Activated naive CD8-positive, alpha-beta T cell treated with anti-CD3 and anti-CD28 coated beads, Interleukin-2, amount 50 U/mL, for 16 hours (primary cell): ENCODE results near the gene KDM3A.

Source experiments
- DNase-seq: peaks from one replicate; pipeline ENCODE4 v3.0.0-alpha.2; 2020; ENCODE audit warnings: low read depth, low spot score

KDM3A gene, protein sequence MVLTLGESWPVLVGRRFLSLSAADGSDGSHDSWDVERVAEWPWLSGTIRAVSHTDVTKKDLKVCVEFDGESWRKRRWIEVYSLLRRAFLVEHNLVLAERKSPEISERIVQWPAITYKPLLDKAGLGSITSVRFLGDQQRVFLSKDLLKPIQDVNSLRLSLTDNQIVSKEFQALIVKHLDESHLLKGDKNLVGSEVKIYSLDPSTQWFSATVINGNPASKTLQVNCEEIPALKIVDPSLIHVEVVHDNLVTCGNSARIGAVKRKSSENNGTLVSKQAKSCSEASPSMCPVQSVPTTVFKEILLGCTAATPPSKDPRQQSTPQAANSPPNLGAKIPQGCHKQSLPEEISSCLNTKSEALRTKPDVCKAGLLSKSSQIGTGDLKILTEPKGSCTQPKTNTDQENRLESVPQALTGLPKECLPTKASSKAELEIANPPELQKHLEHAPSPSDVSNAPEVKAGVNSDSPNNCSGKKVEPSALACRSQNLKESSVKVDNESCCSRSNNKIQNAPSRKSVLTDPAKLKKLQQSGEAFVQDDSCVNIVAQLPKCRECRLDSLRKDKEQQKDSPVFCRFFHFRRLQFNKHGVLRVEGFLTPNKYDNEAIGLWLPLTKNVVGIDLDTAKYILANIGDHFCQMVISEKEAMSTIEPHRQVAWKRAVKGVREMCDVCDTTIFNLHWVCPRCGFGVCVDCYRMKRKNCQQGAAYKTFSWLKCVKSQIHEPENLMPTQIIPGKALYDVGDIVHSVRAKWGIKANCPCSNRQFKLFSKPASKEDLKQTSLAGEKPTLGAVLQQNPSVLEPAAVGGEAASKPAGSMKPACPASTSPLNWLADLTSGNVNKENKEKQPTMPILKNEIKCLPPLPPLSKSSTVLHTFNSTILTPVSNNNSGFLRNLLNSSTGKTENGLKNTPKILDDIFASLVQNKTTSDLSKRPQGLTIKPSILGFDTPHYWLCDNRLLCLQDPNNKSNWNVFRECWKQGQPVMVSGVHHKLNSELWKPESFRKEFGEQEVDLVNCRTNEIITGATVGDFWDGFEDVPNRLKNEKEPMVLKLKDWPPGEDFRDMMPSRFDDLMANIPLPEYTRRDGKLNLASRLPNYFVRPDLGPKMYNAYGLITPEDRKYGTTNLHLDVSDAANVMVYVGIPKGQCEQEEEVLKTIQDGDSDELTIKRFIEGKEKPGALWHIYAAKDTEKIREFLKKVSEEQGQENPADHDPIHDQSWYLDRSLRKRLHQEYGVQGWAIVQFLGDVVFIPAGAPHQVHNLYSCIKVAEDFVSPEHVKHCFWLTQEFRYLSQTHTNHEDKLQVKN (N-terminal part only)

DNA sequence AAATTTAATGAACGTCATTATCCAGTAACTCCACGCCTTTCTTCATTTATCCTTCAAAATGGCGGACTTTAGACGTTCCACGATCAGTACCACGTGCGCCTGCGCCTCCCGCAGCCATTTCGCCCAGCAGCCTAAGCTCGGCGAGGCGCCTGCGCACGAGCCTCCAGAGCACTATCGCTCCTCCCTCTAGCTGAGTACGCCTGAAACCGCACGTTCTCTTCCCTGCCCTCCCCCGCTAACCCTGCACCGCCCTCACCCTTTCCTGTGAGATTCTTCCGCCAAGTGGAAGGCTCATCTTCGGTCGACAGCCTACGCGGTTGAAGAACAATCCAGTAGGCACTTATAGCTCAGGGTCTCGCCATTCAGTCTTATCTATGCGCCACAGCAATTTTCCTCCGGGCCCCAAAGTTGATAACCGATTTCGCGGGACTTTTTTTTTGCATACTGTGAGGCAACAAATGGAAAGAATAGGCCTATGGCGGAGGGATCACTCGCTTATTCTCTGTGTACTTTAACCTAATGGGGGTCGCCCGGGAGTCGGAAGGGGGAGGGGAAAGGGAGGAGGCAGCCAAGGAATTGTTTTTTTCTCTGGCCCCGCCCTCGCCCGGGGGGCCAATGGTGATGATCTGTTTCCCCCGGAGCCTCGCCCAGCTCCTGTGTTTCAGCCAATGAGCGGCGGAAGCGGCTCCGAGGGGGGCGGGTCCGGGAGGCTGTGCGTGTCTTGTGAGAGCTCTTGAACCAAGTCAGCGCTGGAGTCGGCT lies at the start of gene KDM3A:
Gene KDM3A, plus strand, starts transcription at position 741 of the 761 bp plus-strand sequence. CDS start 677 bp downstream, outside the sequence.
- DNase-seq = peak; percentile 99

DNA sequence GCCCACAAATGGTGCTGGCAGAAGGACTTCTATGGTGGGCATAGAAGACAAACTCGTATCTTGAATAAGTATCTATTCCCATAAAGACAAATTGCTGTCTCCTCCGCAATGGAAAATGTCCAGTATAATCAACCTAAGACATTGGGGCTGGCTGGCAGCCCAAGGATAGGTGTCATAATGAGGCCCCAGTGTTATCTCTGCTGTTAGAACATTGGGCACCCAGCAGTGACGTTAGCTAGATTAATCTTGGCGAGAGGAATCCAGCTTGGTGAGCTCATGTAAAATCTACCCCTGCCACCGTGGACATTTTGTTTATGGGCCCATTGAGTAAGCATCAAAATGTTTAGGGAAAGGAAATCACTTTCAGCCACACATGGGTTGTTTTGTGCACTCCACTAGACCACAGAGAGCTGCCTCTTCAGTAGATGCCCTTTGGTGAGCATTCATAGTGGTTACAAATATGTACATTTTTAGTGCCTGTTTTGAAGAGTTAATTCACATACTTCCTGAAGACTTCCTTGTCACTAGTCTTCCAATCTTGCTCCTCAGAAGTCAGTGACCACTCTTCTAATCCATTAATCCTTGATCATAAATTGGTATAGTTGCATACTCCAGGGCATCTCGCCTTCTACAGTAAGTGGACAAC lies 48.2 kb upstream of the KDM3A start:
- no peak for DNase-seq

DNA sequence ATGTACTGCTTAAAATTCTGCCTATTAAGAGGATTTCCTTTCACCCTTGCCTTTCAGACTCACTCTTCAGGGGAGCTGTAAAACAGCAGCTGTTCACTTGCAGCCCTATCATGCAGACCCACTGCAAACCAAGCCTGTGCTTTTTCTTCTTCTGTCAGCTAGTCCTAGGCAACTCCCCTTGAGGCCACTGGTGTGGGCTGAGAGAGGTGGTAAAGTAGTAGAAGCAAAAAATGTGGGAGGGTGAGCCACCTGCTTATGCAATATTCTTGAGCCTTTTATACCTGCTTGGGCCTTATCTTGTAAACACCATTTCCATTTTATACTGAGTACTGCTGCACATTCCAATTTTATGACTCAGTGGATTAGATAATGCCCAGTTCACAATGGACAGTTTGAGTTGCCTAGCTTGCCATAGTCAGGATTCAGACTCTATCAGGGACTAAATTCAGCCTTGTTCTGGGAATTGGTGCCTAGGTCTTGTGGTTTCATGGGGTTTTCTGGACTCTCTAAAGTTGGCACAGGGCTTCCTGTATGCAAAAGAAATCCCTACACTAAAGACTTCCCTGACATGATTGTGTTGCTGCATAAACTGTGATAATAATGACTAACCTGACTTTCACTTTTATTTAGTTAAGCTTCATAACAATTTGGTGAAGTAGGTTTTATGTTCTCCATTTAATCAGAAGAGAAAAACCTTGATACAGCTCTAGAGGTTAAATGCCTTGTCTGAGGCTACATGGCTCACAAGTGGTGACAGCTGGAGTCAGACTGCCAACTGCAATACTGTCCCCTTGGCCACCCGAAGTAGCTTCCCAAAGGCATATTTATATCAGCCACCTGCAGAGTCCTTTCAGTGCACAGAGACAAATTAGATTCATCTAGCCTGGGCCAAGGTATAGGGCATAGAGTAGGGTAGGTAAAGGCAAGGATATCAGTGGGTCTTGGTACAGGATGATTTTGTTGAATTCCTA lies 47.4 kb upstream of the KDM3A start:
- no peak for DNase-seq

GRCh38 chr2:86396291-86396785 lies 44.8 kb upstream of the KDM3A start:
- DNase-seq = no peak

DNA sequence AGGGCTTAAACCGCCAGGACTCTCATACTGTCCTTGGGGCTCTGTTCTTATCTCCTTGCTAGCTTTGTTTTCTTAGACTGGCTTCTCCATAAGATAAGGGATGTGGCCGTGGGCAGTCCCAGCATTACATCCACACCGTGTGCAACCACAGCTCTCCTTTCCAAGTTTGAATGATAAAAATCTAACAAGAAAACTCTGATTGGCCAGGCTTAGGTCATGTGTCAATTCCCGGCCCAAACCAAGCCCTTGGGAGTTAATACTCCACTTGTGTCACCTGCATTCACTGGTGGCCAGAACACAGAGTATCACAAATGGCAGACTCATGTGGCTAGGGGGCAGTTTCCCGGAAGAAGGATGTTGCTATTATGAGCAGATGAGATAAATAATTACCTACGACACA lies 43.2 kb upstream of the KDM3A start:
- no peak for DNase-seq

DNA sequence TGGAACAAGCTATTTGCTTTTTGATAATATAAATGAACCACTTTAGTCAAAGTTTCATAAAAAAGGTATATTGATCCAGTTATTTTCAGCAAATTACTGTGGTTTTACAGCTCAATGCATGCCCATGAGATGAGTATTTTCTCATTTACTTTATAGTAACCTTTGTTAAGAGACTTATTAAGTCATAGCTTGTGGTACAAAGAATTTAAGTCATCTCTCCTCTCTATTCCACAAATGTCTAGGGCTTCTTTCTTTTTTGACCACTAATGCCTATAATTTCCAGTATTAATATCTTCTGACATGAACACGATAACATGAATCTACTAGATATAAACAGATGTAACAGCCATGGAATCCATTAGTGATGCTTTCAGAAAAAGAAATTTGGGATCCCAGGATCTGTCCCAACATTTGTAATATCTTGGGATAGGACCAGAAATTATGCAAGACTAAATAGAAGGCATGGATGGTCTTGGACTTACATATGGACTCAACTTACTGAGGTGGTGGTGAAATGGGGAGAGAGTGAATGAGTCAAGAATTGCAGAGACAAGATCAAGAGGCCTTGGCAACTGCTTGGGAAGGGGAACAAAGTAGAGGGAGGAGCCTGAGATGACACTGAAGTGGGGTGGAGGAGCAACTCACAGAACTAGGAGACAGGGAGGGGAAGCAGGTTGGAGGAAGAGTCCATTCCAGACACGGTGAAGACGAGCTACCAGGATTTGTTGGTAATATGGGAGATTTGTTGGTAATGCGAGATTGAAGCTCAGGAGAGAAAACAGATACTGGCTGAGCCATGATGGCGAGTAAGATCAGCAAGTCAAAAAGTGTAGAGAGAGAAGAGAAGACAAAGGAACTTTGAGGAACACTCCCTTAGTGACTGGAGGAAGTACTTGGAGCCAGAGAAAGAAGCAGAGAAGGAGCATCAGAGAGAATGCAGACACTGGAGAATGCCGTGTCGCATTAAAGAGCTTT lies 42.4 kb upstream of the KDM3A start:
- DNase-seq = no peak

DNA sequence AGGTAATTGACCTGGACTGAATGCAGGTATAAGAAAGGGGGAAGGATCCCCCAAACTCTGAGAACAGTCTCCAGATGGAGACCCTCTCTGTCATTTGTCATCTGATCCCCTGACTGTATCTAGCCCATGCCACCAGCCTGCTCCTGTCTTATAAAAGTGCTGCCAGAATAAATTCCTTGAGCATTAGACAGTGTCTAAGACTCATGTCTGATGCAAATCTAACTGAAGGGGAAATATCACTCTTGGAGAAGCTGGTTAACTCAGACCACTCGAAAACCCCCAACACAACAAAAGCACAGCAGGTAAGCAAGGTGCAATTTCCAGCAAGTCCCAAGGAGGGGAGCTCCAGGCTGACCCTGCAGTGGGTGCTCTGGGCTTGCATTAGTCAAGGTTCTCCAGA lies 40.9 kb upstream of the KDM3A start:
- DNase-seq = no peak

GRCh38 chr2:86410581-86410980 lies 30.6 kb upstream of the KDM3A start:
- no peak for DNase-seq

DNA sequence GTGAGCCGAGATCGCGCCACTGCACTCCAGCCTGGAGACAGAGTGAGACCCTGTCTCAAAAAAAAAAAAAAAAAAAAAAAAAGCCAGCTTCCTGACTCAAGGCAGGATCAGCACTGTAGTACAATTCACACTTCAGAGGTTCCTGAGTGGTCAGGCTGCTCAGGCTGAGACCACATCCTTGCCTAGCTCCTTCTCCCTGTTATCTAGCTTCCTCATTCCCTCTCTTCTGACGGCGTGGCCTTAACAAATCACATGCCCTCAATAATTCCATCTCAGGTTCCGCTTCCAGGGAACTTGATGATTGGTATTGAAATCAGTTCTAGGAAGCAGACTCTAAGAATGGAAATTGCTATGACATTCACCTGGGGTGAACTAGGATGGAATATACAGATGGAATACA lies 29.8 kb upstream of the KDM3A start:
- DNase-seq = no peak

DNA sequence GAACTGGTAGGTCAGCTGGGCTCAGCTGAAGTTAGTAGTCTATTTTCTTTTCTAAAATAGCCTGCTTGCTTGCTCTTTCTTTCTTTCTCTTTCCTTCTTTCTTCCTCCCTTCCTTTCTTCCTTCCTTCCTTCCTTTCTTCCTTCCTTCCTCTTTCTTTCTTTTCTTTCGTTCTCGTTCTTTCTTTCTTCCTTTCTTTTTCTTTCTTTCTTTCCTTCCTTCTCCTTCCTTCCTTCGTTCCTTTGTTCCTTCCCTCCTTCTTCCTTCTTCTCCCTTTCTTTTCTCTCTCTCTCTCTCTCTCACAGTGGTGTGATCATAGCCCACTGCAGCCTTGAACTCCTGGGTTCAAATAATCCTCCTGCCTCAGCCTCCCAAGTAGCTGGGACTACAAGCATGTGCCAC lies 29.2 kb upstream of the KDM3A start:
- DNase-seq = no peak

GRCh38 chr2:86413296-86414094 lies 27.7 kb upstream of the KDM3A start:
- no peak for DNase-seq

- DNase-seq = no peak
Observed at GRCh38 chr2:86414996-86415395, 26.2 kb upstream of the KDM3A start.

GRCh38 chr2:86416146-86416545 lies 25.0 kb upstream of the KDM3A start:
- DNase-seq = no peak

GRCh38 chr2:86417961-86418360 lies 23.2 kb upstream of the KDM3A start:
- no peak for DNase-seq

GRCh38 chr2:86420913-86421312 lies 20.3 kb upstream of the KDM3A start:
- DNase-seq = no peak

DNA sequence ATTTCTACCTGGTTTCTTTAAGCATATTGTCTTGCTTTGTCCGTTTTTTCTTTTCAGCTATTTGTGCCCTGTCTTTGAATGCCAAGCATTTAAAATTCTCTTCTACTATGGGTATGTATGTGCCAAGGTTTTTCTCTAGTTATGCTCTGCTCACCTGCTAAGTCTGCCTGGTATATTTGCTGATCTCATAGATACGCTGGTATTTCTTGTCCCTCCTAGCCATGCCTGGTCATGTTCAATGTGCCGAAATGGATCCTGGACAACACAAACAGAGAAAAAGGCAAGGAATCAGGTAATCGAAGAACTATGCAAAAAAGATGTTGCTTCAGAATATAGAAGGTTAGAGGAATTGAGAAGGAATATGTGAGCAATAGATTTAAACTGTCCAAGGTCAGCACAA lies 14.9 kb upstream of the KDM3A start:
- DNase-seq = no peak

DNA sequence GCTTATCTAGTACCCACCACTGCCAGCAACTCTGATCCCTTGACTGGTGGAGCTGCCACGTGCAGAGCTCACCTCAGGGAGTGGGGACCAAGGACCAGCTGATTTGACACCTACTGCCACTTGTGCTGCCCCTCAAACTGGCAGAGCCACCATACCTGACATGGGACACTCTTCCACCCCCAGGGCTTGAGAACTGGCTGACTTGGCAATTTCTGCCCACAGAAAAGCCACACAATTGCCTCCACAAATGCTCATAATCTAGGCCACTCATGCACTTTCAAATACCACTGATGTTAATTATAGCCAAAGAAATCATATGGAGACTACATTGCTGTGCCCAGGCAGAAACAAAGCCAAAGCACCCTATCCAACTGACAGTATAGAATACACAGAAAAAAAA lies 11.8 kb upstream of the KDM3A start:
- DNase-seq = no peak
